Suppressor macrophage treated with lipopolysaccharide for 1 hour (primary cell): Measurements from ENCODE around the gene ASPSCR1.

ENCODE experiments used
- DNase-seq, 3 donors: peaks; one replicate each; pipeline ENCODE4 v3.0.0-alpha.2; 2020 to 2022

ASPSCR1 gene

DNA sequence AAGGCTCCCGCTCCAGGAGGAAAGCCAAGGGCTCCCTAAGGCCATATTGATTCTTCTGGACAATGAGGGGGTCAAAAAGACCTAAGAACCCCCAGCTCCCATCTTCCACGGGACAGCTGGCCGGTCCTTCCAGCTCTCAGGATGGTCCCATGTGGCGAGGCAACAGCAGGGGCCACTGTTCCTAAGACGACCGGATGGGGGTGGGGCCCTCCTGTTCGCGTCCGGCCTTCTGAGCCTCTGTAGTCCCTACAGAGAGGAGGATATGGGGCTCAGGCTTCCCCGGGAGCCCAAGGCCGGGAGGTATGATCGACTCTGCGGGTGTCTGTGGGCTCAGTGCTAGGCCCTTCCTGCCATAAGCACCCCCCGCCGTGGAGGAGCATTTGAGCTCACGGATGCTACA lies 66.1 kb downstream of the ASPSCR1 start:
- no peak for DNase-seq

DNA sequence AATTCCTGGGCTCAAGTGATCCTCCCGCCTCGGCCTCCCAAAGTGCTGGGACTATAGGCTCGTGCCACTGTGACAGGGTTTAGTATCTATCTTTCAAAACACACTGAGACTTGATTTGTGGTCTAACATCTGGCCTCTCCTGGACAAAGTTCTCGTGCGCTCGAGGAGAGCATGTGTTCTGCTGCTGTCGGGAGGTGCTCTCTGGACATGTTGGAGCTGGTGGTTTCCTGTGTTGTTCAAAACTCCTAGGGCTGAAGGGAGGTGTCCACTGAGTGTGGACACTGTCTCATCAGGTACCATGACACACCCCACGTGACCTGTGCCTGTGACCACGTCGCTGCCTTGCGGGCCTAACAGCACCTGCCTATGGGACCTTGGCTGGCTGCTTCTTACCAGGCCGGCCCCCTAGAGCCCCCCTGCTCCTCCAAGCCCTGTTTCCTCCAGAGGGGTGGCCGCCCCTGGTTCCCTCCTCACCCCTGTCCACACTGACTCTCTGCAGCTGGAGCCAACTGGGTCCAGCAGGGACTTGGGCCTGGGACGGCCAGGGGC lies 68.6 kb downstream of the ASPSCR1 start:
- no peak for DNase-seq

DNA sequence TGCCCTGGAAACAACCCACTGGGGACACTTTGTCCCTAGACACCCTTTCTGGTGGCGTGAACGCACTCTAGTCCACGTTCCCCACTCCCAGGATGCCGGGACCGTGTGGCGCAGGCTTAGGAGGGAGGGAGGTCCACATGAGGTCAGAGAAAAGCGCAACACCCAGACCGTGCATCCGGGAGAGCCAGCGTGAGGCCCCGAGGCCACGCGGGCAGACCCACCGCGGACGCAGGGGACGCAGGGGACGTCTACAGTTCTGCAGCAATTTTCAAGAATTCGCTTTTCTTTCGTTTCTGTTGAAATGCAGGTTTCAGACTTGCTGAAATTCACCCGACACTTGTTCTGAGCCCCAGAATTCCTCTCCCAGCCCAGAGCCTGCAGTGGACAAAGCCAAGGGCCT lies 69.5 kb downstream of the ASPSCR1 start:
- no peak for DNase-seq

DNA sequence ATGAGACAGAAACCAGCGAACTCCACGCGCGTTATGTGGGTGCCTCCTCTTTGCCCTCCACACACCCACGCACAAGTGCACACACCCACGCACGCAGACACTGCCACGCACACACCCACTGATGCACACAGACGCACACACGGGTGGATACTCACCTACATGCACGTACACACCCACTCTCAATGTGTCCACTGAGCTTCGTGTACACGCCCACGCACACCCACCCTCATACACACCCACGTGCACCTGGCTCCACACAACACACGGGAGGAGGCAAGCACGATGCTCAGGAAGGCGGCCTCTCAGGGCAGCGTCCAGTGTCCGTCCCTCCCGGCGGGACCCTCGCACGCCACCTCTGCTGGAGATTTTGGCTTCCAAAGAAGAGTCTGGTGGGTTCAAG lies 70.0 kb downstream of the ASPSCR1 start:
- DNase-seq: no peak

DNA sequence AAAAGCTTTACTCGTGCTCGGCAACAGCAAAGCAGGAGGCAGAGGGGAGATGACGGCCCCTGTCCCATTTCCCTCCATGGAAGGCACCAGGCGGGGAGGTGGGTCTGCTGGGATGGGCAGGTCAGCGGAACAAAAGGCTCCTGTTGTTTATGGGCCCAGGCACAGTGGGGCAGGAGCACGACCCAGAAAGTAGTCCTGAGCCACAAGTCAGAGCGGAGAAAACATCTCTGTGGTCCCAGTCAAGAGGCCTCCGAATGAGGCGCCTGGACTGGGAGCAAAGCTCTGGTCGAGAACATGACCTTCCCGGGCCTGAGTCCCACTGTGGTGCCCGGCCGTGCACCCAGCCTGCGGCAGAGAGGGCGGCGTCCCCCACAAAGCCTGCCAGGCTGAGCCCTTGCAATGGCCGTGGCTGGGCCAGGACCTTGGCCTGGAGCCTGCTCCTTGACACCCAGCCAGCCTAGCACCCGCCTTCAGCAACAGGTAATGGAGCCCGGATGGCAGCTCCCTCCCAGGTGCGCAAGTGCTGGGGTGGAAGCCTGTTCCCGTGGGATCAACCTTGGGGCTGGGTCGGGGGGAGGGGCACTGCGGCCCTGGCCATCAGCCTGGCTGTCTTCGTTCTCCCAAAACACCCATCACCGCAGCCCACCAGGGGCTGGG lies 70.6 kb downstream of the ASPSCR1 start:
- no peak for DNase-seq

DNA sequence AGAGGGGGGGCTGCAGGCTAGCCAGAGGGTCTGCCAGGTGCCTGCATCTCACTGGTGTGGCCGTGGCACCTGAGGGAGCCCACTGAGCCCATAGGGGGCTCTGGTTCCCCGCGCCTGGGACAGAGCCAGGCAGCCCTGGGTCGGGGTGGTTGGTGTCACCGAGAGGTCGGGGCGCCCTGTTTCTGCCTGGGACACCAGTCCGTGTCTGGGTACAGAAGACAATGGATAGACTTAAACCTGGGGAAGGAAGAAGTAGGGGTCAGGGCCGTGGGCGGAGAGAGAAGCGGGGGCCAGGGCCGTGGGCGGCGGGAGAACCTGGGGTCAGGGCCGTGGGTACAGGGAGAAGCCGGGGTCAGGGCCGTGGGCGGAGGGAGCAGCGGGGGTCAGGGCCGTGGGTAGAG lies 71.1 kb downstream of the ASPSCR1 start:
- no peak for DNase-seq

DNA sequence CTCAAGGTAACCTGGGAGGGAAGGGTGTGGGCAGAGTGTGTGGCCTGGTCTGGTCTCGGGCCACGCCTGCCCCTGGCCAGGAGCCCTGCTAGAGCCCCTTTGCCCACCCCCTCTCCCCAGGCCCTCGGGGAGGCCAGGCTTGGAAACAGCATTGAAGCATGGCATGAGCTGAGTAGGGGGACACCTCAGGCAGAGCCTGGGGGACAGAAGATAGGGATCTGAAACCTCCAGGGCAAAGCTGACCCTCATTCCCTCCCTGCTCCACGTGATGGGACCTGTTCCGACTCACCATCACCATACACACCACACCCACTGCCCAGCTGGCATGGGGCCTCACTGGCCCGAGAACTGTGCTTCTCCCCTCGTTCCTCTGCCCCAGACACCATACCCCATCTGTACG lies 71.7 kb downstream of the ASPSCR1 start:
- no peak for DNase-seq

DNA sequence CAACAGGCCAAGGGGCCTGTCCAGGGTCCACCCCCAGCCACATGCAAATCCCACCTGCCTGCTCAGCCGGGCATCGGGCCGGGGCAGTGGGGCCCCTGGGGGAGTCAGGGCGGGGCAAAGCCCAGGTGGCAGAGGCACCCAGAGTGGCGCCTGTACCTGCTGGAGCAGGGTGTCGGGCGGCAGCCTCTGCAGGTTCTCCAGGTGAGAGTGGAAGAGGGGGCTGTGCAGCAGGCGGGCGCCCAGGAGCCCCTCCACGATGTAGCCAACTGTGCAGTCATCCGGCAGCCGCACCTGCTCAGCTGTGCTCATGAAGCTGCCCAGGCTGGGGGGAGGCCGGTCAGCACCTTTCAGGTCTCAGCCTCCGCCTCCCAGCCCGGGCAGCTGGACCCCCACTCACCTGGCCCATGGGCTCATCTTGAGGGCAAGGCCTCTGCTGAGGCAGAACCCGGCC lies 72.1 kb downstream of the ASPSCR1 start:
- no peak for DNase-seq

DNA sequence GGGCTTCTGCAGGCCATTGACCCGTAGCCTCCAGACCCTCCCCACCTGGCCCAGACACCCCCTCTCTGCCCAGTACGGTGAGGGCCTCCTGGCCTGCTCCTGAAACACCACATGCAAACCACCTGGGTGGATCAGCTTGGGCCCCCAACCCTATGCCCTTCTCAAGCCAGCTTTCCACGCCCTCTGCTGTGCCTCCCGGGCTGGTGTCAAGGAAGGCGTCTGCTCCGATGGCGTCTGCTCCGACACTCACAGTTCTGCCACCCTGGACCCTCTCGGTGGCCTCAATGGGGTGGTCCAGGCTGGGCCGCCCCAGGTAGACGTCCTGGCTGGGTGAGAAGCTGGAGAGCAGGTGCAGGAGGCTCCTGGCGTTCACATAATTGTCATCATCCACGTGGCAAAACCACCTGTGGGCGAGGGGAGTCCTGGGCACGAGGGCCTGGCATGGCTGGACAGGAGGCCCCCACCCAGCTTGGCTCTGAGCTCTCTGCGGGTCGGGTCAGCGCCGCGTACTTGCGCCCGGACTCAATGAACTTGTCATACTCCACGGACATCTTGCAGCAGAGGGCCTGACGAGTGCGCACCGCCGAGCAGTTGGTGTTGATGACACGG lies 72.8 kb downstream of the ASPSCR1 start:
- no peak for DNase-seq

DNA sequence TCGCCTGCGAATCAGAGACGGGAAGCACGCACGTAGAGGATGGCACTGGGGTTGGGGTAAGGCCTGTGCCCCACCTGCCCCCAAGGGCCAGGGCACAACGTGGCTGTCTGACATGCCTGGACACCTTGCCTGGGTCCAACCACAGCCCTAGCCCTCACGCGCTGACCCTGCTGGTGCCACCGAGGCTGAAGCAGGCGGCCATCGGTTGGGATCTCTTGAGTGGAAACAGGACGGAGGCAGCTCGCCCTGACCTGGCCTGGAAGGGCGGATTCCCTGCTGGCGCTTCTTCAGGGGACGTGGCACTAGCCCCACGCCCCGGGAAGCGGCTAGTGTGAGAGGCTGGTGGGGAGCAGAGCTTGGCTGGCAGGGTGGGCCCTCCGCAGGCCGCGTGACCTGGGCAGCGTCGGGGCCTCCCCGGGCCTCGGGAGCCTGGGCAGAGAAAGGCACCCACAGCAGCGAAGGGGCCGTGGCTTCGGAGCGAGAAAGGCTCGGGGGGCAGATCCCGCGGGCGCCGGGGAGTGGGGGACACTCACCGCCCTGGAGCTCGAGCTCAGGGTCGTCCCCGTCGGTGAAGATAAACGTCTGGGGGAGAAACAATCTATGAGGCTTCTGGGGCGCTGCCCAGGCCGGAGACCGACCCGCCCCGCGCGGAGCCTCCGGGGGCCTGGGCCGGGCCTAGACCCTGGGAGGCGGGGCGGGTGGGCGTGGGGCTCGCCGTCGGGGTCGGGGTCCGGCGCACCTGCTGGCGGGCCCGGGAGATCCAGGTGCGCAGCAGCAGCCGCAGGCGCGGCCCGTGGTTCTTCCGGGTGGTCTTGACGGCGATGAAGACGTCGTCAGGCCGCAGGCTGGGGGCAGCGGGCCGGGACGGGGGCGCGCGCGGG lies 73.6 kb downstream of the ASPSCR1 start:
- DNase-seq: no peak

DNA sequence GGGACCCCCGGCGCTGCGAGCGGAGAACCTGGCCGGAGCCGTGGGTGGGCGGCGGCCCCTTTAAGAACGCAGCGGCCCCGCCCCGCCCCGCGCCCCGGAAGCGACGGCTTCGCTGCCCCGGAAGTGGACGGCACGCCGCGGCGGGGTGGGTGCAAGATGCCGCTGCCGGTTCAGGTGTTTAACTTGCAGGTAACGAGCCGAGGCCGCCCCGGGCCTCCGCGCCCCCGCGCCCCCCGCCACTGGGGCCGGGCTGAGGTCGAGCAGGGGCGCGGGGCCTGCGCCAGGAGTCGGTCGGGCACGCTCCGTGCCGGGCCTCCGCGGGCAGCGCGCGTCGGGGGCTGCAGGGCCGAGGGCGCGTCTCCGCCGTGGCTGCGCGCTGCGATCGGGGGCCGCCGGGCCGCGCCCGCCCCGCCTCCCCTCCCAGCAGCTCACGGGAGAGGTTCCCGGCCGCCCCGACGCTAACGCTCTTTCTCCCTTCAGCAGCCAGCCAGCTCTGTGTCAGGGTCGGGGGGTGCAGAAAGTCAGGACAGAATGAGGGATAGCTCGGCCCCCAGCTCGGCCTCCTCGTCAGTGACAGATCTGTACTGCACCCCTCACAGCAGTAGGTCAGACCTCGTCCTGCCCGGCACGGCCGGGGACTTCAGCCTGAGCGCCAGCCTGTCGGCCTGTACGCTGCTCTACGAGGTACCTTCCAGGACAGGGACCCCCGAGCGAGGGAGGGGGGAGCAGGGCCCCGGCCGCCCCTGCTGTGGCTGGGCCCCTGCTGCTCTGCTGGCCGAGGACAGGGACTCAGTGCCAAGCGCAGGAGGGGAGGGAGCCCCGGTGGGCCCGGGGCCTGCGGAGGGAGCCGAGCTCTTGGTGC lies 74.6 kb downstream of the ASPSCR1 start, which contains the start of the genes GPS1 and RFNG:
TSS of gene GPS1 (plus strand) at position 123 of the 862 bp plus-strand sequence. CDS start at position 157, 34 bp downstream.
TSS of gene RFNG (minus strand) at position 36 of the 862 bp plus-strand sequence. CDS start 45 bp downstream, outside the sequence.
- DNase-seq: peak; percentile 62 to 93 (median 82)

DNA sequence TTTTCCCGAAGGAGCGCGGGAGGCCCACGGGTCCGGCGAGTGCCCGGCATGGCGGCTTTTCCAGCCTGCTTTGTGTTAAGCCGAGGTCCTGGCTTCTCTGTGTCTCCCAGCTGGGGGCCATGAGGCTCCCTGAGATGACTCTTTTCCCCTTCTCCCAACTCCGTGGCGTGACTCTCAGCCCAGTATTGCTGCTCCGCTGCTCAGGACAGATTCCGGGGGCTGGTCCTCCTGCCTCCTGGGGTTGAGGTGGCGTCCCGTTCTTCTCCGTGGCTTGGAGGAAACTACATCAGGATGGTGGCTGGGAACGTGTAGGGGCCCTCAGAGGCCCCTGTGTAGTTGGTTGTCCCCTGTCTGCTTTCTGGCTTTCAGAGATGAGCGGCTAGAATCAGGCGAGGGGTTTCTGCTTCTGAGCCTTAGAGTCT lies 75.2 kb downstream of the ASPSCR1 start:
- no peak for DNase-seq

DNA sequence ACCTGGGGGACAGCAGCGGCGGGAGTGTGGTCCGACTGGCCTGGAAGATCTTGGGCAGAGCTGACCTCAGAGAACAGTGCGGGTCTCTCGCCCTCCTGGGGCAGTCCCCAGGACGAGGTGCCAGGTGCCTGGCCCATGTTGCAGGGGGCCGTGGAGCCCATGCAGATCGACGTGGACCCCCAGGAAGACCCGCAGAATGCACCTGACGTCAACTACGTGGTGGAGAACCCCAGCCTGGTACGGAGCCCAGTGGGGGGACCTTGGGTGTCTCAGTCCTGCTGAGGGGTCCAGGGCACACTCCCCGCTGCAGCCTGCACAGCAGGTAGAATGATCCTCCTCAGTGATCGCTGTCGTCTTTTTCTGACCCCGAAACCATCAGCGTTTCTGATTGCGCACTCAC lies 75.7 kb downstream of the ASPSCR1 start:
- no peak for DNase-seq

DNA sequence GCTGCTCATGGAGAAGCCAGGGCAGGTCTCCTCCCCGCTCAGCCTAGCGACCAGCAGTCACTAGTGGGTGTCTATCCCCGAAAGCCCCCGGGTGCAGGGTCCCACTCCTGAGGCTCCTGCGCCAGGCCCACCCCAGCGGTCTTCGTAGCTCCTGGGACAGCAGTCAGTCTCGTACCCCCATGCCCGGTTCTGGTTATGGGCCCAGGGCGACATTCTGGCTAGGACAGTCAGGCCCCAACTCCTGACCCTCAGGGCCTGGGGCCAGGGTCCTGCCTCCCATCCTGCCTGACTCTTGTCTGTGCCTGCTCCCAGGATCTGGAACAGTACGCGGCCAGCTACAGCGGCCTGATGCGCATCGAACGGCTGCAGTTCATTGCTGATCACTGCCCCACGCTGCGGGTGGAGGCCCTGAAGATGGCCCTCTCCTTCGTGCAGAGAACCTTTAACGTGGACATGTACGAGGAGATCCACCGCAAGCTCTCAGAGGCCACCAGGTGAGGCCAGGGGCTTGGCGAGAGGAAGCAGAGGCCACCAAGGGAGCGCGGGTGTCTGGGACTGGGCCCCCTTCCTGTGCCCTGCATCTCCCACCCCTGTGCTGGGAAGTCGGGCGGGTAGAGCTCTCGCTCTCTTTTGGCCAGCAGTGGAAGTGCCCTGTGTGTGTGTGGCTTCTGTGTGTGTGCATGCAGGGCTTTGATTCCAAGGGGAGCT lies 76.3 kb downstream of the ASPSCR1 start:
- DNase-seq: no peak

DNA sequence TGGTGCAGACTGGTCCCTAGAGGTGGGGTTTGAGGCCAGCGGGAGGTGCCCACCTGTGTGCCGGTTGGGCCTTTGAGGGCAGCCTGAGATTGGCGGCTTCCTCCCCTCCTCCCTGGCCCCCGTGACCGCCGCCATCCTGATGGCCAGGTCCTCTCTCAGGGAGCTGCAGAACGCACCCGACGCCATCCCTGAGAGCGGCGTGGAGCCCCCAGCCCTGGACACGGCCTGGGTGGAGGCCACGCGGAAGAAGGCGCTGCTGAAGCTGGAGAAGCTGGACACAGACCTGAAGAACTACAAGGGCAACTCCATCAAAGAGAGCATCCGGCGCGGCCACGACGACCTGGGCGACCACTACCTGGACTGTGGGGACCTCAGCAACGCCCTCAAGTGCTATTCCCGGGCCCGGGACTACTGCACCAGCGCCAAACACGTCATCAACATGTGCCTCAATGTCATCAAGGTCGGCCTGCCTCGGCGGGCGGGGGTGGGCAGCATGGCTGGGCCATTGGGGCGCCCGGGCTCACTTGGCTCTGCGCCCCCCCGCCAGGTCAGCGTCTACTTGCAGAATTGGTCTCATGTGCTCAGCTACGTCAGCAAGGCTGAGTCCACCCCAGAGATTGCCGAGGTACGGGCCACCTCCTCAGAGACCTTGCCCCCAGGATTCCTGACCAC lies 77.1 kb downstream of the ASPSCR1 start:
- DNase-seq: no peak

DNA sequence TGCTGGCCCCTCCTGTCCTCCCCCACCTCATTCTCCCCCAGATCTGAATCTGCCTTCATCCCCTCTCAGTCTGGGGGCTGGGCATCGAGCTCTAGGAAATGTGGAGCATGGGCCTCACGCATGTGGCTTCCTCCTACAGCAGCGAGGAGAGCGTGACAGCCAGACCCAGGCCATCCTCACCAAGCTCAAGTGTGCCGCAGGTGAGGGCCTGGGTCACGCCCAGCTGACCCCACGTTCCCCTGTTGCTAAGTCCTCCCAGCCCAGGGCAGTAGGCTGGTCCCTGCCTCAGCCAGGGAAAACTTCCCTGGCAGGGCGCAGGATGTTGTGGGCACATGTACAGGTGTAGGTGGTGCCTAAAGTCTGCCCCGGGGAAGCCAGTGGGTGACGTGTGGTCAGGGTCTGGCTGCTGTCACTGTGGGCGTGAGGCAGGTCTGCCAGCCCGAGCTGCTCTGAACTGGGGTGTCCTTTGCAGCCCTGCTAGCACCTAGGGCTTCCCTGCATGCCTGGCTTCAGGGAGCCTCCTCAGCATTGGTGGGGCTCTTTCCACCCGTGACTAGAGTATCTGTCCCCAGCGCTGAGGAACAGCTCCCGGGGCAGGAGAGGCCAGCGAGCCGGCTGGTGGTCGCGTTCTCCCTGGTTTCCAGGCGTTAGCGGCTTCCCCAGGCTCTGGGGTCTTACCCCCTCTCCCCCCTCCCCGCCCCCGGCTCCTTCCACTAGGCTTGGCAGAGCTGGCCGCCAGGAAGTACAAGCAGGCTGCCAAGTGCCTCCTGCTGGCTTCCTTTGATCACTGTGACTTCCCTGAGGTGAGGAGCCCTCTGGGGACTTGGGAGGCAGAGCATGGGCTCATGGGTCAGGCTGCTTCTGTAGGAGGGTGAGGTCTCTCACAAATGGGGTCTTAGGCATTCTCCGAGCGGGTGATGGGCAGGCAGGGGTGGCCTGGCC lies 77.9 kb downstream of the ASPSCR1 start:
- DNase-seq: no peak

DNA sequence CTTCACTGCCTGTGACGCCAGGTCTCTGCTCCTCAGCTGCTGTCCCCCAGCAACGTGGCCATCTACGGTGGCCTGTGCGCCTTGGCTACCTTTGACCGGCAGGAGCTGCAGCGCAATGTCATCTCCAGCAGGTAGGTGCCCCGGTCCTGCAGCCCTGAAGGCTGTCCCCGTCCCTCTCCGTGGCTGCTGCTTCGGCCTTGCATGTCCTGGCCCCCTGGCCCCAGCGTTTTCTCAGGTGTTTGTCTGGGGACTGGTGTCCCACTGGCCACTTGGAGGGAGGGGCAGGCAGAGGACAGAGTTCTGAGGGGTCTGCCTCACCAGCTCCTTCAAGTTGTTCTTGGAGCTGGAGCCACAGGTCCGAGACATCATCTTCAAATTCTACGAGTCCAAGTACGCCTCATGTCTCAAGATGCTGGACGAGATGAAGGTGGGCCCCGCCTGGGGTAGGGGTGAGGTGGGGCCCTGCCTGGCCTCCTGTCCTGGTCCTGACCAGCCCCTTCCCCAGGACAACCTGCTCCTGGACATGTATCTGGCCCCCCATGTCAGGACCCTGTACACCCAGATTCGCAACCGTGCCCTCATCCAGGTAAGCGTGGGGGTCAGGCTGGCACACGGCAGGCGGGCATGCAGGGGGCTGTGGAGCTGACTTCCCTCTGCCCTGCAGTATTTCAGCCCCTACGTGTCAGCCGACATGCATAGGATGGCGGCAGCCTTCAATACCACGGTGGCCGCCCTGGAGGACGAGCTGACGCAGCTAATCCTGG lies 78.7 kb downstream of the ASPSCR1 start:
- DNase-seq: no peak

DNA sequence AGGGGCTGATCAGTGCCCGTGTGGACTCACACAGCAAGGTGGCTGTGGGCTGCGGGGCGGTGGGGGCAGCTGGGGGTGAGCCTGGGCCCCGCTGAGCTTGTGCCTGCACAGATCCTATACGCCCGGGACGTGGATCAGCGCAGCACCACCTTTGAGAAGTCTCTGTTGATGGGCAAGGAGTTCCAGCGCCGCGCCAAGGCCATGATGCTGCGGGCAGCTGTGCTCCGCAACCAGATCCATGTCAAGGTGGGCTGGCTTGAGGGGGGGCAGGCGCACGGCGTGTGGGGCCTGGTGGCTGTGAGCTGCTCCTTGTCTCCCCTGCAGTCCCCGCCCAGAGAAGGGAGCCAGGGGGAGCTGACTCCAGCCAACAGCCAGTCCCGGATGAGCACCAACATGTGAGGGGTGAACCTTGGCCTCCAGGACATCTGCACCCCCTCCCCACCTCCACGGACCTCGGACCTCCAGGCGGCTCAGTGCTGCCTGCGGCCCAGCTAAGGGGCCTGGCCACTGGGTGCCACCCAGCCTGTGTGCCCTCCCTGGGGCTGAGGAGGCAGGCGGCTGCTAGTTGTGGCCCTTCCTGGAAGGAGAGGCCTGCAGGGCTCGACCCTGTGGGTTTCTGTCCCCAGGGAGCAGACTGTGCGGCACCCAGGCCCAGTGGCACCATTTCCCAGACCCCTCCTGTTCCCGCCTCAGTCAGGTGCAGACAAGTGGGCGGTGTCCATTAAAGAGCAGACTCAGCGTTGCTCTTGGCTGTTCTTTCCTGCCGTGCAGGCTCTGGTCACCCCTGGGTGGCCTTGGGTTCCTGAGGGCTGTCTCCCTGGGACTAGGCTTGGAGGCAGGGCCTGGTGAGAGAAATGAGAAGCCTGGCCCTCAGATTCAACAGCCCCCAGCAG lies 79.5 kb downstream of the ASPSCR1 start:
- DNase-seq: no peak
